Vagina (tissue), 2 donors: Measurements from ENCODE around the gene CYTIP. TPM values are rescaled to one million over a fixed set of nuclear protein-coding genes. Genes with fewer than 3 reads are reported as not detected.

ENCODE experiments used
- DNase-seq, 2 donors: peaks; one replicate each; pipeline ENCODE4 v3.0.0-alpha.2; 2017; ENCODE audit errors: extremely low spot score in 2 of 2
- H3K27ac ChIP-seq: fragments of 200-600 bp; sonication (generic); one replicate; pipeline ENCODE4 v1.5.1; 2019
- H3K27me3 ChIP-seq: fragments of 200-600 bp; sonication (generic); one replicate; pipeline ENCODE4 v1.5.1; 2019
- H3K36me3 ChIP-seq, 2 donors: fragments of 200-600 bp; sonication (generic); one replicate each; pipeline ENCODE4 v1.5.1; 2017 to 2019
- H3K4me1 ChIP-seq: fragments of 200-600 bp; sonication (generic); one replicate; pipeline ENCODE4 v1.5.1; 2019
- H3K4me3 ChIP-seq, 2 donors: fragments of 200-600 bp; sonication (generic); 1 replicate in 1 of 2; 2 replicates in 1 of 2; pipeline ENCODE4 v1.5.1; 2016 to 2019
- H3K9me3 ChIP-seq: fragments of 200-600 bp; sonication (generic); one replicate; pipeline ENCODE4 v1.5.1; 2019
- CTCF ChIP-seq, 3 experiments: fragments of 450-650 bp in 2 of 3; fragments of 200-600 bp in 1 of 3; sonication (generic) in 1 of 3; IDR thresholded peaks; one replicate each; pipeline ENCODE4 v1.5.1; 2017 to 2019; ENCODE audit warnings: antibody characterized with exemption in 3 of 3, mild to moderate bottlenecking in 2 of 3, moderate library complexity in 2 of 3
- POLR2A ChIP-seq, 2 donors: fragments of 450-650 bp; IDR thresholded peaks; one replicate each; pipeline ENCODE4 v1.6.1; 2017; ENCODE audit warnings: antibody characterized with exemption in 2 of 2, mild to moderate bottlenecking in 2 of 2, moderate library complexity in 2 of 2
- POLR2AphosphoS5 ChIP-seq, 2 donors: sonication (generic); formaldehyde crosslinking; IDR thresholded peaks; one replicate each; pipeline ENCODE4 v1.9.0; 2017; ENCODE audit warnings: antibody characterized with exemption in 2 of 2, mild to moderate bottlenecking in 2 of 2, low read depth in 1 of 2; ENCODE audit not compliant: insufficient read depth in 1 of 2
- intact Hi-C: fragments of 100-400 bp; cut with DNase I; formaldehyde crosslinking; loops from one replicate; pipeline ENCODE4 v1.15.1; 2023
- total RNA-seq: library from RNA; depleted of rRNA; stranded (reverse); fragments of >200 nt; gene quantifications from one replicate; pipeline ENCODE4 v1.2.3, GENCODE V29; 2016

CYTIP gene
- total RNA-seq, 1 donor from 2014 or later = 12.5 TPM

GRCh38 chr2:157477919-157478318 lies 34.0 kb upstream of the CYTIP start:
- Histone ChIP-seq H3K27ac (no peak overlapping the region), H3K36me3 (no peaks in the 10 kb centered on the region), H3K4me1 (no peaks in the 10 kb centered on the region), H3K27me3 (no peaks in the 10 kb centered on the region), H3K4me3 (no peak overlapping the region), H3K9me3 (no peaks in the 10 kb centered on the region)
- TF ChIP-seq POLR2A (IDR thresholded peaks at IDR 0.05) (no peak), CTCF (IDR thresholded peaks at IDR 0.05) (no peak), POLR2AphosphoS5 (IDR thresholded peaks at IDR 0.05; ENCODE audit: insufficient read depth in 1 of 2, low read depth in 1 of 2) (no peak)
- no peak for DNase-seq
- intact Hi-C loops = no loop called here

- Histone ChIP-seq H3K27me3 (no peaks in the 10 kb centered on the region), H3K27ac (no peak overlapping the region), H3K36me3 (no peaks in the 10 kb centered on the region), H3K4me3 (no peak overlapping the region), H3K9me3 (no peaks in the 10 kb centered on the region), H3K4me1 (no peaks in the 10 kb centered on the region)
- TF ChIP-seq POLR2AphosphoS5 (IDR thresholded peaks at IDR 0.05; ENCODE audit: insufficient read depth in 1 of 2, low read depth in 1 of 2) (no peak), POLR2A (IDR thresholded peaks at IDR 0.05) (no peak), CTCF (IDR thresholded peaks at IDR 0.05) (no peak)
- intact Hi-C loops = no loop called here
- DNase-seq = no peak
Measured at GRCh38 chr2:157476953-157477709, 33.2 kb upstream of the CYTIP start.

GRCh38 chr2:157475722-157476390 lies 32.0 kb upstream of the CYTIP start:
- H3K4me3 ChIP-seq = no peak overlapping the region
- no peaks in the 10 kb centered on the region for H3K36me3 ChIP-seq
- H3K9me3 ChIP-seq = no peaks in the 10 kb centered on the region
- H3K4me1 ChIP-seq = no peaks in the 10 kb centered on the region
- H3K27me3 ChIP-seq = no peaks in the 10 kb centered on the region
- no peak overlapping the region for H3K27ac ChIP-seq
- TF ChIP-seq POLR2AphosphoS5 (IDR thresholded peaks at IDR 0.05; ENCODE audit: insufficient read depth in 1 of 2, low read depth in 1 of 2) = no peak
- TF ChIP-seq CTCF (IDR thresholded peaks at IDR 0.05) = no peak
- intact Hi-C loops = no loop called here
- no peak for DNase-seq

- H3K36me3 ChIP-seq = no peaks in the 10 kb centered on the region
- no peak overlapping the region for H3K27ac ChIP-seq
- no peaks in the 10 kb centered on the region for H3K9me3 ChIP-seq
- no peak for DNase-seq
- intact Hi-C loops = no loop called here
- H3K4me1 ChIP-seq = no peaks in the 10 kb centered on the region
- TF ChIP-seq CTCF (IDR thresholded peaks at IDR 0.05) (no peak), POLR2AphosphoS5 (IDR thresholded peaks at IDR 0.05; ENCODE audit: insufficient read depth in 1 of 2, low read depth in 1 of 2) (no peak), POLR2A (IDR thresholded peaks at IDR 0.05) (no peak)
- H3K27me3 ChIP-seq = no peaks in the 10 kb centered on the region
- no peak overlapping the region for H3K4me3 ChIP-seq
Measured at GRCh38 chr2:157473581-157473980, 29.7 kb upstream of the CYTIP start.

- Histone ChIP-seq H3K4me1 (no peaks in the 10 kb centered on the region), H3K4me3 (no peak overlapping the region), H3K9me3 (no peaks in the 10 kb centered on the region), H3K36me3 (no peaks in the 10 kb centered on the region), H3K27me3 (no peaks in the 10 kb centered on the region), H3K27ac (no peak overlapping the region)
- DNase-seq = no peak
- intact Hi-C loops = no loop called here
- TF ChIP-seq CTCF (IDR thresholded peaks at IDR 0.05) = no peak
- no peak for TF ChIP-seq POLR2A (IDR thresholded peaks at IDR 0.05)
- no peak for TF ChIP-seq POLR2AphosphoS5 (IDR thresholded peaks at IDR 0.05; ENCODE audit: insufficient read depth in 1 of 2, low read depth in 1 of 2)
Measured at GRCh38 chr2:157471078-157471477, 27.2 kb upstream of the CYTIP start.
